Spinal cord (tissue), 10 donors: ENCODE measurements around the gene NADK2. TPM values are rescaled to one million over a fixed set of nuclear protein-coding genes. Genes with fewer than 3 reads are reported as not detected.

ENCODE experiments used
- DNase-seq, 6 donors: peaks; one replicate each; pipeline versions ENCODE4 v3.0.0 to v3.0.0-alpha.2; 2013 to 2015; ENCODE audit warnings: low spot score in 6 of 6, low read depth in 4 of 6
- H3K27ac ChIP-seq: one replicate; pipeline ENCODE4 v1.5.1; 2013; ENCODE audit warnings: low read depth, low read length, control low read depth
- H3K27me3 ChIP-seq: one replicate; pipeline ENCODE4 v1.6.1; 2013; ENCODE audit warnings: low read length; ENCODE audit not compliant: control insufficient read depth, insufficient read depth
- H3K36me3 ChIP-seq: one replicate; pipeline ENCODE4 v1.6.1; 2013; ENCODE audit warnings: low read length; ENCODE audit not compliant: control insufficient read depth, insufficient read depth
- H3K4me1 ChIP-seq: one replicate; pipeline ENCODE4 v1.6.1; 2013; ENCODE audit warnings: low read length; ENCODE audit not compliant: control insufficient read depth, insufficient read depth
- H3K4me3 ChIP-seq: one replicate; pipeline ENCODE4 v1.5.1; 2013; ENCODE audit warnings: low read depth, low read length, control low read depth
- H3K9me3 ChIP-seq: one replicate; pipeline ENCODE4 v1.6.1; 2013; ENCODE audit warnings: low read length; ENCODE audit not compliant: control insufficient read depth, insufficient read depth
- WGBS: methylation state at CpG from one replicate; pipeline ENCODE4 v1.1.5; 2013; ENCODE audit warnings: missing lambda C conversion rate; ENCODE audit not compliant: insufficient coverage; 5-methylcytosine and 5-hydroxymethylcytosine counted together
- polyA plus RNA-seq, 2 donors: library from polyadenylated mRNA; unstranded; fragments of 120-200 nt; gene quantifications; one replicate each; pipeline ENCODE4 v1.2.1, GENCODE V29; 2013; ENCODE audit not compliant: insufficient read length in 2 of 2
- total RNA-seq, 2 donors: library from RNA; depleted of rRNA in 1 of 2; stranded (reverse); fragments of 120-200 nt in 1 of 2; fragments of >200 nt in 1 of 2; gene quantifications; one replicate each; pipeline versions ENCODE4 v1.2.3 to v1.2.4, GENCODE V29; 2013 to 2014
- donor health status: healthy.

Gene NADK2
- total and polyA plus RNA-seq, 4 donors = 58.5 to 90.4 (median 78.8) TPM

DNA sequence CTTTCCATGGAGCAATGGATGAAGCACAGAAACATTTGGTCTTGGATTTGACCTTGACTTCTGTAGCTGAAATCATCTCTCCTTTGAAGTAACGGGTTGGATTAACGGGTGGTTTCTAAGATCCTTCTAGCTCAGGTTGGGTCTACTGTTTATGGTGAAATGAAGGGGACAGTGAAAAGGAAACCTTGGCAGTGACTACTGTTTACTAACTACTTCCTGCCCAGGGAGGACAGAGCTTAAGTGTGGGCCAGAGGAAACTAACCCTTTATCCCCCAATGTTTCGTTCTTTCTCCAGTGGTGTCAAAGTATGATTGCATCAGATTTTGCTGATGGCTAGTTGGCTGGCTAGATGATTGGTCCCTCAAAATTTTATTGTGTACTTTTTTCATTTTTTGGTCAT is 67.6 kb downstream of the NADK2 start:
- peak overlapping the region; percentile 42 for H3K27ac ChIP-seq
- H3K36me3 ChIP-seq = no peaks in the 10 kb centered on the region
- H3K9me3 ChIP-seq = no peaks in the 10 kb centered on the region
- DNase-seq = peak in 1 of 6 donors; percentile 13
- H3K4me1 ChIP-seq = no peaks in the 10 kb centered on the region
- 67% methylated on average over 1 of the region's 3 CpGs for WGBS
- no peak overlapping the region for H3K4me3 ChIP-seq
- H3K27me3 ChIP-seq = no peaks in the 10 kb centered on the region

DNA sequence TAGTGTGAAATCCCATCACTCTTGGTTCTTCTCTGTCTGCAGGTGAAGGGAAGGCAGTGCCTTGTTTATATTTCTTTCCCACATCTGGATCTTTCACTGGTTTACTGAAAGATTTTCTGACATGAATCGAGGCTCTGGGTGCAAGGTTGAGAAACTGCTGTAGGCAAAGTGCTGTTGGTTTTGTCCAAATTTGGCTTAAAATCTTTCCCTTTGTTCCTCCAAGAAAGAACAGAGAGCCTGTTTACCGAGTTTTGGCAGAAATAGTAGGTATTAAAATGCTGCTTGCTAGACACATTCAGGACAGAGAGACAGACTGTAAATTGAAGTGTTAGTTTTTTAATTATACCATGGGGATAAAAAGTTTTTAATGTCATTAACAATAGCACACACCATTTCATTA is 68.3 kb downstream of the NADK2 start:
- no CpG with 5 or more reads among the region's 2 CpGs for WGBS
- Histone ChIP-seq H3K36me3 (no peaks in the 10 kb centered on the region), H3K27me3 (no peaks in the 10 kb centered on the region), H3K27ac (peak overlapping the region; percentile 42), H3K4me3 (no peak overlapping the region), H3K9me3 (no peaks in the 10 kb centered on the region), H3K4me1 (no peaks in the 10 kb centered on the region)
- peak in 1 of 6 donors; percentile 41 for DNase-seq

DNA sequence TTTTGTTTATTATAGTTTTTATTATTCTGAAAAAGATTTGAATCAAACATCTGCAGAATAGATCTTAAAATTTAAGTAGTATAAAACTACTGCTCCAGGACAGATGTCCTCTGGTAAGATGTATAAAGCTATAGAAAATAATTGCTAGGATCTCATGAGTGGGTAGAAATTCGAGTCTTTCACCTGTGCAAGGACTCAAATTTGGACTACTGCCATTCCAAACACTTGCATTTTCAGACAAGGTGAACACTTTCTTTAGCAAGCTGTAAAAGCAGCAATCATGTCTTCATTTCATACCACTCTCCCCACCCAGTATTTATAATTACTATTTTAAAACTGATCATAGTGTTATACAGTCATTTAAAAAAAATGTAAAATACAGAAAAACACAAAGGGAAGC is 69.1 kb downstream of the NADK2 start:
- no peaks in the 10 kb centered on the region for H3K27me3 ChIP-seq
- no CpG with 5 or more reads among the region's 1 CpG for WGBS
- H3K9me3 ChIP-seq = no peaks in the 10 kb centered on the region
- no peak overlapping the region for H3K27ac ChIP-seq
- H3K4me3 ChIP-seq = no peak overlapping the region
- no peaks in the 10 kb centered on the region for H3K4me1 ChIP-seq
- DNase-seq = no peak
- H3K36me3 ChIP-seq = peaks cover 6% of the 10 kb centered on the region

GRCh38 chr5:36170832-36171424 is 70.8 kb downstream of the NADK2 start:
- Histone ChIP-seq H3K27me3 (no peaks in the 10 kb centered on the region), H3K9me3 (no peaks in the 10 kb centered on the region), H3K36me3 (peaks cover 16% of the 10 kb centered on the region), H3K27ac (no peak overlapping the region), H3K4me3 (no peak overlapping the region), H3K4me1 (no peaks in the 10 kb centered on the region)
- 100% methylated on average over 1 of the region's 5 CpGs for WGBS
- DNase-seq = no peak

DNA sequence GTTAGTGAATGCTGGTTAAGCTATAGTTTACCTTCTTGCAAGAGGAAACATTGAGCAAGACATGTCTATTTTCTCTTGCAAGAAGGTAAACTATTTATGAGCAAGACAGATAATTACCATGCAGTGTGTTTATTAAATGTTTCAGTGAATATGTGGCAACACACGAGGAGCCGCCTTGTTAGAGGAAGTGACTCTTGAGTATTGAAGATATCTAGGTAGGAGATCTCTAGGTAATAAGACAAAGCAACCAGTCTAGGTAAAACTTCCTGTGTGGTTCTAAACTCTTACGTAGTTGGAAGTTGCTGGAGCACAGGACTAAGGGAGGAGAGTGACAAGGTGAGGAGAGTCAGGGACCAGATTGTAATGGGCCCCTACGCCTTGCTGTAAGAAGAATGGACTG is 73.0 kb downstream of the NADK2 start:
- Histone ChIP-seq H3K4me1 (no peaks in the 10 kb centered on the region), H3K9me3 (no peaks in the 10 kb centered on the region), H3K27me3 (no peaks in the 10 kb centered on the region), H3K4me3 (no peak overlapping the region), H3K27ac (no peak overlapping the region), H3K36me3 (peaks cover 24% of the 10 kb centered on the region)
- no peak for DNase-seq
- WGBS = 98% methylated on average over 4 of the region's 4 CpGs

- Histone ChIP-seq H3K4me3 (no peak overlapping the region), H3K27me3 (no peaks in the 10 kb centered on the region), H3K27ac (no peak overlapping the region), H3K4me1 (no peaks in the 10 kb centered on the region), H3K9me3 (no peaks in the 10 kb centered on the region), H3K36me3 (peaks cover 32% of the 10 kb centered on the region)
- DNase-seq = no peak
- WGBS = no CpG with 5 or more reads among the region's 4 CpGs
Measured at GRCh38 chr5:36164461-36164860, 77.3 kb downstream of the NADK2 start.

- 100% methylated on average over 2 of the region's 9 CpGs for WGBS
- Histone ChIP-seq H3K4me3 (no peak overlapping the region), H3K9me3 (no peaks in the 10 kb centered on the region), H3K4me1 (no peaks in the 10 kb centered on the region), H3K27ac (no peak overlapping the region), H3K36me3 (peaks cover 30% of the 10 kb centered on the region), H3K27me3 (no peaks in the 10 kb centered on the region)
- DNase-seq = no peak
Measured at GRCh38 chr5:36162810-36163486, 78.8 kb downstream of the NADK2 start.

- peaks cover 22% of the 10 kb centered on the region for H3K36me3 ChIP-seq
- no peak for DNase-seq
- H3K4me3 ChIP-seq = no peak overlapping the region
- no peaks in the 10 kb centered on the region for H3K9me3 ChIP-seq
- WGBS = 100% methylated on average over 2 of the region's 4 CpGs
- no peaks in the 10 kb centered on the region for H3K27me3 ChIP-seq
- no peak overlapping the region for H3K27ac ChIP-seq
- H3K4me1 ChIP-seq = no peaks in the 10 kb centered on the region
Measured at GRCh38 chr5:36161361-36161760, 80.4 kb downstream of the NADK2 start.

GRCh38 chr5:36160617-36161016 is 81.1 kb downstream of the NADK2 start:
- H3K36me3 ChIP-seq = peaks cover 23% of the 10 kb centered on the region
- H3K4me1 ChIP-seq = no peaks in the 10 kb centered on the region
- no peak overlapping the region for H3K27ac ChIP-seq
- H3K9me3 ChIP-seq = no peaks in the 10 kb centered on the region
- H3K27me3 ChIP-seq = no peaks in the 10 kb centered on the region
- no peak overlapping the region for H3K4me3 ChIP-seq
- 90% methylated on average over 2 of the region's 3 CpGs for WGBS
- DNase-seq = no peak

- WGBS = 84% methylated on average over 2 of the region's 2 CpGs
- Histone ChIP-seq H3K36me3 (peaks cover 25% of the 10 kb centered on the region), H3K9me3 (no peaks in the 10 kb centered on the region), H3K27me3 (no peaks in the 10 kb centered on the region), H3K4me3 (no peak overlapping the region), H3K27ac (no peak overlapping the region), H3K4me1 (peaks cover 6% of the 10 kb centered on the region)
- peak in 1 of 6 donors; percentile 74 for DNase-seq
Measured at GRCh38 chr5:36158144-36158543, 83.6 kb downstream of the NADK2 start.
